Hepatocyte (in vitro differentiated cells): Measurements from ENCODE around the gene MCF2L2. TPM values are rescaled to one million over a fixed set of nuclear protein-coding genes. Genes with fewer than 3 reads are reported as not detected.

ENCODE experiments used
- DNase-seq: peaks from one replicate; pipeline ENCODE4 v3.0.0-alpha.2; 2016; ENCODE audit warnings: low spot score
- H2AFZ ChIP-seq: fragments of 200-600 bp; sonication (generic); 2 replicates; pipeline ENCODE4 v1.6.0; 2016; ENCODE audit warnings: antibody characterized with exemption, mild to moderate bottlenecking
- H3K27ac ChIP-seq: fragments of 200-600 bp; sonication (generic); 2 replicates; pipeline ENCODE4 v1.5.1; 2016; ENCODE audit warnings: mild to moderate bottlenecking
- H3K27me3 ChIP-seq: fragments of 200-600 bp; sonication (generic); 2 replicates; pipeline ENCODE4 v1.6.1; 2016
- H3K36me3 ChIP-seq: fragments of 200-600 bp; sonication (generic); replicated peaks from 2 replicates; pipeline ENCODE4 v1.5.1; 2016; ENCODE audit warnings: low read depth; ENCODE audit not compliant: insufficient read depth
- H3K4me1 ChIP-seq: fragments of 200-600 bp; sonication (generic); 2 replicates; pipeline ENCODE4 v1.5.1; 2016; ENCODE audit warnings: mild to moderate bottlenecking, moderate library complexity; ENCODE audit not compliant: insufficient read depth
- H3K4me2 ChIP-seq: fragments of 200-600 bp; sonication (generic); 2 replicates; pipeline ENCODE4 v1.6.0; 2016
- H3K4me3 ChIP-seq: fragments of 200-600 bp; sonication (generic); 2 replicates; pipeline ENCODE4 v1.5.1; 2016; ENCODE audit warnings: mild to moderate bottlenecking
- H3K79me2 ChIP-seq: fragments of 200-600 bp; sonication (generic); 2 replicates; pipeline ENCODE4 v1.6.0; 2017; ENCODE audit warnings: mild to moderate bottlenecking
- H3K9me2 ChIP-seq: fragments of 200-600 bp; sonication (generic); replicated peaks from 2 replicates; pipeline ENCODE4 v1.6.0; 2017; ENCODE audit warnings: mild to moderate bottlenecking; ENCODE audit not compliant: insufficient read depth
- H3K9me3 ChIP-seq: fragments of 200-600 bp; sonication (generic); 2 replicates; pipeline ENCODE4 v1.5.1; 2016; ENCODE audit warnings: low read depth, mild to moderate bottlenecking
- H4K20me1 ChIP-seq: fragments of 200-600 bp; sonication (generic); 2 replicates; pipeline ENCODE4 v1.6.0; 2016; ENCODE audit warnings: mild to moderate bottlenecking; ENCODE audit not compliant: insufficient read depth, poor library complexity, severe bottlenecking
- EZH2 ChIP-seq: fragments of 200-600 bp; sonication (generic); IDR thresholded peaks from 2 replicates; pipeline ENCODE4 v1.6.1; 2016; ENCODE audit warnings: antibody characterized with exemption, mild to moderate bottlenecking, borderline replicate concordance
- EZH2phosphoT487 ChIP-seq: fragments of 200-600 bp; sonication (generic); IDR thresholded peaks from one replicate; pipeline ENCODE4 v1.6.1; 2018; ENCODE audit warnings: antibody characterized with exemption, mild to moderate bottlenecking, low read depth, moderate library complexity; ENCODE audit not compliant: unreplicated experiment, severe bottlenecking
- WGBS: methylation state at CpG from one replicate; pipeline ENCODE4 v1.1.6; 2016; ENCODE audit warnings: low lambda C conversion rate; ENCODE audit errors: missing lambda C conversion rate; 5-methylcytosine and 5-hydroxymethylcytosine counted together
- polyA plus RNA-seq: library from polyadenylated mRNA; unstranded; fragments of >200 nt; fragmentation: Nextera tagmentation; extraction: Ambion mirVana; gene quantifications from 2 replicates; pipeline ENCODE4 v1.2.1, GENCODE V29; 2016
- total RNA-seq: library from RNA; depleted of rRNA; stranded (reverse); fragments of >200 nt; gene quantifications from 2 replicates; pipeline ENCODE4 v1.2.3, GENCODE V29; 2014
- TF ChIP-seq, protein P1 (sequence below): fragments of 200-600 bp; sonication (generic); IDR thresholded peaks from 2 replicates; pipeline ENCODE4 v1.5.1; 2016; ENCODE audit warnings: antibody characterized with exemption, mild to moderate bottlenecking; ENCODE audit not compliant: poor library complexity

The MCF2L2 gene
- total and polyA plus RNA-seq, 2 experiments from 2014 or later, result 0.17 to 0.63 TPM

DNA sequence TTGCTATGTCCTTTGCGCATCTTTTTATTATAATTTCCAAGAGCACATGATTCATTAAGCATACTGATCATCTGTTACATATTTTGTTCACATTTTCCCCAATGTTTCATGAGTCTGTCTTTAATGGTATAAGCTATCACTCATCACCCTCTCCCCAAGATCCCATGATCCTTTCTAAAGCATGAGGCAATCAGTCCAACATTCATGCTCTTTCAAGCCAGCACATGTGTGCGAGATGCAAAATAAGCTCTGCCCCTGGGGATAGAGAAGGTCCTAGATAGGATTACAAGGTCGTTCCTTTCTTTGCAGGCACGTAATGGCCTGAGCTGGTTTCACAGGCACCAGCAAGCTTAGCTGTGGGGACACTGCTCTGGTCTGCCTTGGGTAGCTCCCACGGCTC, 207.6 kb downstream of the MCF2L2 start:
- 71% methylated on average over 5 of the region's 5 CpGs for WGBS
- Histone ChIP-seq H3K4me2 (no peak overlapping the region), H2AFZ (no peak overlapping the region), H3K4me3 (no peak overlapping the region), H3K36me3 (no peaks in the 10 kb centered on the region), H3K27ac (no peak overlapping the region), H3K9me3 (no peaks in the 10 kb centered on the region), H3K79me2 (no peaks in the 10 kb centered on the region), H3K4me1 (peaks cover 3% of the 10 kb centered on the region), H3K27me3 (no peaks in the 10 kb centered on the region), H4K20me1 (no peaks in the 10 kb centered on the region), H3K9me2 (no peaks in the 10 kb centered on the region)
- no peak for DNase-seq
- TF ChIP-seq EZH2 (no peak), EZH2phosphoT487 (no peak)
- TF ChIP-seq, protein P1, sequence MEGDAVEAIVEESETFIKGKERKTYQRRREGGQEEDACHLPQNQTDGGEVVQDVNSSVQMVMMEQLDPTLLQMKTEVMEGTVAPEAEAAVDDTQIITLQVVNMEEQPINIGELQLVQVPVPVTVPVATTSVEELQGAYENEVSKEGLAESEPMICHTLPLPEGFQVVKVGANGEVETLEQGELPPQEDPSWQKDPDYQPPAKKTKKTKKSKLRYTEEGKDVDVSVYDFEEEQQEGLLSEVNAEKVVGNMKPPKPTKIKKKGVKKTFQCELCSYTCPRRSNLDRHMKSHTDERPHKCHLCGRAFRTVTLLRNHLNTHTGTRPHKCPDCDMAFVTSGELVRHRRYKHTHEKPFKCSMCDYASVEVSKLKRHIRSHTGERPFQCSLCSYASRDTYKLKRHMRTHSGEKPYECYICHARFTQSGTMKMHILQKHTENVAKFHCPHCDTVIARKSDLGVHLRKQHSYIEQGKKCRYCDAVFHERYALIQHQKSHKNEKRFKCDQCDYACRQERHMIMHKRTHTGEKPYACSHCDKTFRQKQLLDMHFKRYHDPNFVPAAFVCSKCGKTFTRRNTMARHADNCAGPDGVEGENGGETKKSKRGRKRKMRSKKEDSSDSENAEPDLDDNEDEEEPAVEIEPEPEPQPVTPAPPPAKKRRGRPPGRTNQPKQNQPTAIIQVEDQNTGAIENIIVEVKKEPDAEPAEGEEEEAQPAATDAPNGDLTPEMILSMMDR, result no peak

DNA sequence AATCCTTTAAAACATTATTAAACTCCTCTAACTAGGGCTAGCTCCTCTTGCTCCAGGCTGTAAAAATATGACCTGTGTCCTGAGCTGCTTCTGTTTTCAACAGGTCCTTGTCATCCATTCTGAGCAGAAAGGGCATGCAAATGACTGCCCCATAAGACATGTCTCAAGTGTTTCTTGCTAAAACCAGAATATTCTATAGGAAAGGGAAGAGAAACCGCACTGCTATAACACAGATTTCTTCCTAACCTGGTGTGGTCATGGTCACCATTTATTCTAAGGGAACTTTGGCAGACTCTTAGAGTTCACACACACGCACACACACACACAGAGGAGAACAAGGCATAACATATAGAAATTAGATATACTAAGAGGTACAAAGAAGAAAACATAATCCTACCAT, 209.6 kb downstream of the MCF2L2 start:
- no peak for TF ChIP-seq EZH2
- TF ChIP-seq EZH2phosphoT487, result no peak
- TF ChIP-seq, protein P1, result no peak
- H4K20me1 ChIP-seq, result no peaks in the 10 kb centered on the region
- H2AFZ ChIP-seq, result no peak overlapping the region
- H3K27ac ChIP-seq, result no peak overlapping the region
- no peaks in the 10 kb centered on the region for H3K9me2 ChIP-seq
- H3K4me1 ChIP-seq, result no peaks in the 10 kb centered on the region
- no peak overlapping the region for H3K4me3 ChIP-seq
- H3K79me2 ChIP-seq, result no peaks in the 10 kb centered on the region
- no peak for DNase-seq
- no peaks in the 10 kb centered on the region for H3K9me3 ChIP-seq
- no peak overlapping the region for H3K4me2 ChIP-seq
- no peaks in the 10 kb centered on the region for H3K27me3 ChIP-seq
- 100% methylated on average over 2 of the region's 2 CpGs for WGBS
- no peaks in the 10 kb centered on the region for H3K36me3 ChIP-seq

DNA sequence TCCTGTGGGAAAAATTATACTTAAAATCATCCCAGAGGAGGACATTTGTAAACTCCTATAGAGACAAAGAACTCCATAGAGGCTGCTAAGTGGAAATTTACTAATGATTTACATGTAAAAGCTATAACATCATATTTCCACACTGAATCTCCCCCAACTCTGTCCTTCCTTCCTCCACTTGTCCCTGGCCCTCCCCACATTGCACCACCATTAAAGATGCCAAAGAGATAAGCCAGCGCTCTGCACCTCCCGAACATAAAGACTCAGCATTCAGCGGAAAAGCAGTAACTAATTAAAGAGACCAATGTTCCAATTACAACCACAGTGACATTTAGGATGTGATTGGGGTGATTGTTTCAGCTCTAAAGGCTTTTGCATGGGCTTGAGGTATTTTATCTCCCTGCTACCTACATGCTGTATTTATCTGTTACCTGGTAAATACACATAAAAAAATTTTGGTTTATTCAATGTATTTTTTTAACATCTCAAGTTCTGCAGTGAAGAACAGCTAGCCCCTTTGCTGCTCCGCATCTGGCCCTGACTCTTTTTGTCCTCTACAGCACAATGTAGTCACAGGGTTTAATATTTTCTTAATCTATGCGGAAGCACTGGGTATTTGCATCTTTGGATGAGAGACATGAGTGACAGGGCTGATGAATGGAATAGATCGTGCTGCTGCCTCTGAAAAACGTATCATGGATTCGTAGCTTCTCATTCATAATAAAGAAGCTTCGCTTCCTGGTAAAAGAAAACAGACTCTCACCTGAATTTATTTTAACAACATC, 210.7 kb downstream of the MCF2L2 start:
- Histone ChIP-seq H3K27ac (no peak overlapping the region), H3K9me2 (no peaks in the 10 kb centered on the region), H3K4me1 (peaks cover 3% of the 10 kb centered on the region), H3K27me3 (no peaks in the 10 kb centered on the region), H3K36me3 (no peaks in the 10 kb centered on the region), H3K4me3 (no peak overlapping the region), H3K9me3 (no peaks in the 10 kb centered on the region), H3K4me2 (no peak overlapping the region), H4K20me1 (no peaks in the 10 kb centered on the region), H2AFZ (no peak overlapping the region), H3K79me2 (no peaks in the 10 kb centered on the region)
- TF ChIP-seq EZH2, result no peak
- TF ChIP-seq EZH2phosphoT487, result no peak
- TF ChIP-seq, protein P1, result no peak
- DNase-seq, result no peak
- 81% methylated on average over 9 of the region's 9 CpGs for WGBS
